ENCODE results near the gene C1orf105.
"Not testable (repeated sequence)": the region's sequence is repeated elsewhere in the genome, so short reads cannot be mapped to it uniquely, and the experiment has no call there.

Gene C1orf105

GRCh38 chr1:172494166-172494565 is 73.7 kb downstream of the C1orf105 start:
- no peak for DNase-seq

GRCh38 chr1:172496127-172496526 is 75.6 kb downstream of the C1orf105 start:
- not testable (repeated sequence) for DNase-seq

GRCh38 chr1:172496678-172497077 is 76.2 kb downstream of the C1orf105 start:
- DNase-seq: no peak

GRCh38 chr1:172497230-172497629 is 76.7 kb downstream of the C1orf105 start:
- no peak for DNase-seq

GRCh38 chr1:172498857-172499256 is 78.4 kb downstream of the C1orf105 start:
- no peak for DNase-seq

GRCh38 chr1:172499636-172500141 is 79.2 kb downstream of the C1orf105 start:
- DNase-seq: no peak

GRCh38 chr1:172500207-172500606 is 79.7 kb downstream of the C1orf105 start:
- DNase-seq: no peak

- DNase-seq: no peak
Observed at GRCh38 chr1:172507741-172508140, 87.3 kb downstream of the C1orf105 start.

GRCh38 chr1:172510479-172510878 is 90.0 kb downstream of the C1orf105 start:
- no peak for DNase-seq

GRCh38 chr1:172512591-172512990 is 92.1 kb downstream of the C1orf105 start:
- no peak for DNase-seq

- DNase-seq: no peak
Observed at GRCh38 chr1:172513479-172513878, 93.0 kb downstream of the C1orf105 start.

GRCh38 chr1:172514108-172514507 is 93.6 kb downstream of the C1orf105 start:
- no peak for DNase-seq

- no peak for DNase-seq
Observed at GRCh38 chr1:172515436-172515835, 95.0 kb downstream of the C1orf105 start.

- DNase-seq: no peak
Observed at GRCh38 chr1:172515927-172516326, 95.4 kb downstream of the C1orf105 start.

- DNase-seq: no peak
Observed at GRCh38 chr1:172517081-172517480, 96.6 kb downstream of the C1orf105 start.

GRCh38 chr1:172517545-172517944 is 97.1 kb downstream of the C1orf105 start:
- no peak for DNase-seq
